DOHH2 (cell line): ENCODE data around the gene SENP1.

Source experiments
- CTCF ChIP-seq: fragments of 200-600 bp; sonication (generic); IDR thresholded peaks from one replicate; pipeline ENCODE4 v1.5.1; 2014; ENCODE audit warnings: antibody characterized with exemption, mild to moderate bottlenecking, low read depth, low read length; ENCODE audit not compliant: poor library complexity, severe bottlenecking
- EZH2phosphoT487 ChIP-seq: fragments of 200-600 bp; sonication (generic); IDR thresholded peaks from 2 replicates; pipeline ENCODE4 v1.6.1; 2017; ENCODE audit warnings: borderline replicate concordance, mild to moderate bottlenecking, antibody characterized with exemption, low read length, moderate library complexity, mixed read lengths

- TF ChIP-seq CTCF (no peak), EZH2phosphoT487 (no peak)
Measured at GRCh38 chr12:48128800-48129199, 22.9 kb upstream of the SENP1 start.
